ENCODE data around the gene EIF4G1.

Gene EIF4G1

GRCh38 chr3:184357248-184358123 lies 43.1 kb downstream of the EIF4G1 start:
- no peak for TF ChIP-seq CTCF (IDR thresholded peaks at IDR 0.05)

- no peak for TF ChIP-seq CTCF (IDR thresholded peaks at IDR 0.05)
Measured at GRCh38 chr3:184358124-184358767, 43.8 kb downstream of the EIF4G1 start.

GRCh38 chr3:184358921-184359350 lies 44.5 kb downstream of the EIF4G1 start:
- TF ChIP-seq CTCF (IDR thresholded peaks at IDR 0.05) = no peak

- no peak for TF ChIP-seq CTCF (IDR thresholded peaks at IDR 0.05)
Measured at GRCh38 chr3:184359610-184360009, 45.2 kb downstream of the EIF4G1 start.

- no peak for TF ChIP-seq CTCF (IDR thresholded peaks at IDR 0.05)
Measured at GRCh38 chr3:184360070-184360928, 45.9 kb downstream of the EIF4G1 start.

GRCh38 chr3:184360929-184361531 lies 46.6 kb downstream of the EIF4G1 start:
- TF ChIP-seq CTCF (IDR thresholded peaks at IDR 0.05) = no peak

- TF ChIP-seq CTCF (IDR thresholded peaks at IDR 0.05) = no peak
Measured at GRCh38 chr3:184361532-184361931, 47.1 kb downstream of the EIF4G1 start, which contains the start of the genes CLCN2 and POLR2H. Gene CLCN2 (minus strand): TSS chr3:184361605. CDS start chr3:184361479, 126 bp downstream. Gene POLR2H (plus strand): TSS chr3:184361710. CDS start chr3:184363493, 1,783 bp downstream.
